ENCODE data around the gene NANOGP8.

- TF ChIP-seq YY1 (IDR thresholded peaks at IDR 0.05; ENCODE audit: insufficient read depth, insufficient read length) (no peak), ZNF274 (IDR thresholded peaks at IDR 0.05; ENCODE audit: low read depth, low read length) (no peak), SUZ12 (IDR thresholded peaks at IDR 0.05; ENCODE audit: extremely low read depth, insufficient read depth, insufficient read length) (no peak)
Observed at GRCh38 chr15:35061161-35061824, 23.8 kb downstream of the NANOGP8 start.

All from NT2/D1 (cell line).